Glutamatergic neuron (in vitro differentiated cells): ENCODE measurements around the gene NSG1. TPM values are rescaled to one million over a fixed set of nuclear protein-coding genes. Genes with fewer than 3 reads are reported as not detected.
"Not testable (repeated sequence)": the region's sequence is repeated elsewhere in the genome, so short reads cannot be mapped to it uniquely, and the experiment has no call there.

Experiments
- DNase-seq: peaks from one replicate; pipeline ENCODE4 v3.0.0; 2022
- H3K27ac Mint-ChIP-seq: one replicate; pipeline ENCODE4 v1.8.0; 2020; ENCODE audit warnings: mild to moderate bottlenecking, mixed read lengths, inconsistent platforms; ENCODE audit not compliant: unreplicated experiment
- H3K27me3 Mint-ChIP-seq: one replicate; pipeline ENCODE4 v1.8.0; 2020; ENCODE audit warnings: mild to moderate bottlenecking, moderate library complexity, mixed read lengths, inconsistent platforms; ENCODE audit not compliant: unreplicated experiment
- H3K36me3 Mint-ChIP-seq: one replicate; pipeline ENCODE4 v1.8.0; 2020; ENCODE audit warnings: mild to moderate bottlenecking, mixed read lengths, inconsistent platforms; ENCODE audit not compliant: unreplicated experiment
- H3K4me1 Mint-ChIP-seq: one replicate; pipeline ENCODE4 v1.8.0; 2020; ENCODE audit warnings: mild to moderate bottlenecking, low read depth, mixed read lengths, inconsistent platforms; ENCODE audit not compliant: unreplicated experiment
- H3K4me3 Mint-ChIP-seq: one replicate; pipeline ENCODE4 v1.8.0; 2020; ENCODE audit warnings: mild to moderate bottlenecking, mixed read lengths, inconsistent platforms; ENCODE audit not compliant: unreplicated experiment
- H3K9me3 Mint-ChIP-seq: one replicate; pipeline ENCODE4 v1.8.0; 2020; ENCODE audit warnings: mild to moderate bottlenecking, moderate library complexity, mixed read lengths, inconsistent platforms; ENCODE audit not compliant: unreplicated experiment
- total RNA-seq: library from RNA; stranded (reverse); fragmentation: NEBNext Ultra II Directional; extraction: Animal tissue kit (Norgen Biotek cat#: 25700); gene quantifications from one replicate; pipeline ENCODE4 v1.2.1, GENCODE V29; 2021; ENCODE audit not compliant: unreplicated experiment
- TF ChIP-seq, protein P1 (sequence below): fragments of 200-600 bp; sonication (generic); IDR thresholded peaks from one replicate; pipeline ENCODE4 v1.5.0; 2021; ENCODE audit not compliant: partially characterized antibody, unreplicated experiment

The NSG1 gene
- total RNA-seq, 1 donor from 2014 or later: 208 TPM

DNA sequence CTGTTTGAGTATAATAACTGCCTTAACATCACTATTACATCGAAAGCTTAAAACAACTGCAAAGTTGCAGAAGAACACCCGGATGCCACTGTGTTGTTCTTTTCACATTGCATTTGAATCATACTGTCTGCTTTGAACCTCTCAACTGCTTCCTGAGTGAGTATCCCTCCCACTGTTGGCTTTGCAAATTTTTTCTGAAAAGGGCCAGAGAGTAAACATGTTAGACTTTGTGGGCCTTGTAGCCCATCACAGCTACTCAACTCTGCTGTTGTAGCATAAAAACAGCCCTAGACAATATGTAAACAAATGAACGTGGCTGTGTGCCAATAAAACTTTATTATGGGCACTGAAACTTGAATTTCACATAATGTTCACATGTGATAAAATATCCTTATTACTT is 76.1 kb downstream of the NSG1 start:
- no peak overlapping the region for H3K27ac Mint-ChIP-seq
- H3K4me1 Mint-ChIP-seq: no peaks in the 10 kb centered on the region
- no peak overlapping the region for H3K4me3 Mint-ChIP-seq
- peaks cover 18% of the 10 kb centered on the region for H3K36me3 Mint-ChIP-seq
- TF ChIP-seq, protein P1, sequence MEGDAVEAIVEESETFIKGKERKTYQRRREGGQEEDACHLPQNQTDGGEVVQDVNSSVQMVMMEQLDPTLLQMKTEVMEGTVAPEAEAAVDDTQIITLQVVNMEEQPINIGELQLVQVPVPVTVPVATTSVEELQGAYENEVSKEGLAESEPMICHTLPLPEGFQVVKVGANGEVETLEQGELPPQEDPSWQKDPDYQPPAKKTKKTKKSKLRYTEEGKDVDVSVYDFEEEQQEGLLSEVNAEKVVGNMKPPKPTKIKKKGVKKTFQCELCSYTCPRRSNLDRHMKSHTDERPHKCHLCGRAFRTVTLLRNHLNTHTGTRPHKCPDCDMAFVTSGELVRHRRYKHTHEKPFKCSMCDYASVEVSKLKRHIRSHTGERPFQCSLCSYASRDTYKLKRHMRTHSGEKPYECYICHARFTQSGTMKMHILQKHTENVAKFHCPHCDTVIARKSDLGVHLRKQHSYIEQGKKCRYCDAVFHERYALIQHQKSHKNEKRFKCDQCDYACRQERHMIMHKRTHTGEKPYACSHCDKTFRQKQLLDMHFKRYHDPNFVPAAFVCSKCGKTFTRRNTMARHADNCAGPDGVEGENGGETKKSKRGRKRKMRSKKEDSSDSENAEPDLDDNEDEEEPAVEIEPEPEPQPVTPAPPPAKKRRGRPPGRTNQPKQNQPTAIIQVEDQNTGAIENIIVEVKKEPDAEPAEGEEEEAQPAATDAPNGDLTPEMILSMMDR: no peak
- no peak for DNase-seq
- peaks cover 3% of the 10 kb centered on the region for H3K9me3 Mint-ChIP-seq
- peaks cover 3% of the 10 kb centered on the region for H3K27me3 Mint-ChIP-seq

DNA sequence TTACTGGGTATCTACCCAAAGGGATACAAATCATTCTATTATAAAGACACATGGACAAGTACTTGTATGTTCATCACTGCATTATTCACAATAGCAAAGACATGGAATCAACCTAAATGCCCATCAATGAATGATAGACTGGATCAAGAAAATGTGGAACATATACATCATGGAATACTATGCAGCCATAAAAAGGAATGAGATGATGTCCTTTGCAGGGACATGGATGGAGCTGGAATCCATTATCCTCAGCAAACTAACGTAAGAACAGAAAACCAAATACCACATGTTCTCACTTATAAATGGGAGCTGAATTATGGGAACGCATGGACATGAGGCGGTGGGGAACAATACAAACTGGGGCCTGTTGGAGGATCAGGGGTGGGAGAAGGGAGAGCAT is 78.3 kb downstream of the NSG1 start:
- not testable (repeated sequence) for H3K4me1 Mint-ChIP-seq, H3K4me3 Mint-ChIP-seq, H3K27me3 Mint-ChIP-seq, H3K9me3 Mint-ChIP-seq, DNase-seq, H3K27ac Mint-ChIP-seq
- H3K36me3 Mint-ChIP-seq: peaks cover 18% of the 10 kb centered on the region

Other genes with a start within 250 kb of the NSG1 start
- gene OTOP1, start 160.2 kb upstream of the NSG1 start, total RNA-seq: 1.4 TPM
- 19.3 TPM for gene TMEM128, start 138.9 kb upstream of the NSG1 start, total RNA-seq
- gene LYAR, start 96.9 kb upstream of the NSG1 start, total RNA-seq: 7.4 TPM
- gene ZBTB49, start 96.9 kb upstream of the NSG1 start, total RNA-seq: 4.8 TPM
- gene STX18, start 154.9 kb downstream of the NSG1 start, total RNA-seq: 26.3 TPM